Stimulated activated CD4-positive, alpha-beta T cell treated with anti-CD3 and anti-CD28 coated beads, Interleukin-15, amount 100 ng/mL, for 1 hour (primary cell): Measurements from ENCODE around the gene SLC9A9.
"Not testable (repeated sequence)": the region's sequence is repeated elsewhere in the genome, so short reads cannot be mapped to it uniquely, and the experiment has no call there.

Experiments
- DNase-seq, 2 donors: peaks; one replicate each; pipeline ENCODE4 v3.0.0-alpha.2; 2020; ENCODE audit warnings: low read depth in 1 of 2, low spot score in 1 of 2

The SLC9A9 gene

GRCh38 chr3:143525408-143525807 lies 322.9 kb downstream of the SLC9A9 start:
- no peak for DNase-seq

- DNase-seq, result no peak
These were observed 326.5 kb downstream of the SLC9A9 start for GRCh38 chr3:143521803-143522202.

GRCh38 chr3:143517131-143517530 lies 331.1 kb downstream of the SLC9A9 start:
- DNase-seq, result not testable (repeated sequence)

DNA sequence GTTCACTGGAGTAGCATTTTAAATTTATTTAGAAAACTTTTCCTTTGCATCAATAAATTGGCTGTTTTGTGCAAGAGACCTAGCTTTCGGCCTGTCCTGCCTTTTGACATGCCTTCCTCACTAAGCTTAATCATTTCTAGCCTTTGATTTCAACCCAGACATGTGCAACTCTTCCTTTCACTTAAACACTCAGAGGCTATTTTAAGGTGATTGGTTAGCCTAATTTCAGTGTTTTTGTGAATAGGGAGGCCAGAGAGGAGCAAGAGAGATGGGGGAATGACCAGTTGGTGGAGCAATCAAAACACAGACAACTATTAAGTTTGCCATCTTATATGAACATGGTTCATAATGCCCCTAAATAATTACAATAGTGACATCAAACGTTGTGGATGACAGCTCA lies 333.4 kb downstream of the SLC9A9 start:
- no peak for DNase-seq

GRCh38 chr3:143514109-143514508 lies 334.2 kb downstream of the SLC9A9 start:
- no peak for DNase-seq

DNA sequence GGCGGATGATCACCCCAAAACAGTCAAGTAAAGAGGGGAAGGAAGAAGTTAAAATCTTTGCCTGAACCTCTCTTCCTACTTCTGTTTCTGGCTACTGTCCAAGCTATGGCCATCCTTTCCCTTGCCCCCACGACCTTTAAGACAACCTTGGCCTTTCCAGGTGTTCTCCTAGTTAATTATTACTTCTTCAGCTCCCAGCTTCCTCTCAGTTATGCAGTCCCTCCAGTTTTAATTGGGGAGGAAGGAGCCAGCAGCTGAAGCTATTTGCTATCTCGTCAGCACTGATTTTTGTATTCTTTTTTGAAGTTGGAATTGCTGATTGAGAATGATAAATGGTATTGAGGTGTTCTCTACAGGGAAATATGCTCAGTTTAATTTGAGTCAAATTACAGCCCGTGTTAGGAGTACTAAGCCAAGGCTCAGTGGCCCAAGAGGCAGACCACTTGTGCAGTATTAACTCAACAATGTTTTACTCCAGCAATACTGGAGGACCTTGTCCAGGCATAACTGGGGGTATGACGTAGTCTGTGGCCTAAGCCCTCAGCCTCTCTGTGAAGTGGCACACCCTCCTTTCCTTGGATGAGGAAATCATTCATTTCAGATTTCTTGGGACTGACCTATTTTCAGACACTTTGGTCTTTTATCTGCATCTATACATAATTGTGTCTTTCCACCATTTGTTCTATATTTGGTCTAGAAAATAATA lies 336.9 kb downstream of the SLC9A9 start:
- DNase-seq, result no peak

GRCh38 chr3:143510601-143511000 lies 337.7 kb downstream of the SLC9A9 start:
- DNase-seq, result no peak

- no peak for DNase-seq
These were observed 340.3 kb downstream of the SLC9A9 start for GRCh38 chr3:143507735-143508580.

DNA sequence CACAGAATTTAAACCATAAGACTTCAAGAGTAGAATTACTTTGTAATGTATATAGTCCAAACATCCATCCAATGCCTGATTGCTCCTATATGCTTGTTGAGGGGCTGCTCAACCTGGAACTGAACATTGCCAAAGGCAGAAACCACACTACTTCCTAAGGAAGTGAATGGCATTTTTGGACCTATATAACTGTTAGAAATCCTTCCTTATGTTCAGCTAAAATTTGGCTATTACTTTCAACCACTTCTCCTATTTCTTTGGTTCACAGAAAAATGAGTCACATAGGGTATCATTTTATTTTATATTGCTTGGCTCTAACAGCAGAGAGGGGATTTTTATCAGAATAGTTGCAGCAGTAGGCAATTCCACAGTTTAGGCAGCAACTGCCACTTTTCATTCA lies 342.1 kb downstream of the SLC9A9 start:
- DNase-seq, result no peak

GRCh38 chr3:143503325-143503885 lies 344.9 kb downstream of the SLC9A9 start:
- DNase-seq, result no peak

- no peak for DNase-seq
These were observed 346.2 kb downstream of the SLC9A9 start for GRCh38 chr3:143502081-143502480.

- DNase-seq, result no peak
These were observed 350.9 kb downstream of the SLC9A9 start for GRCh38 chr3:143497382-143497781.

DNA sequence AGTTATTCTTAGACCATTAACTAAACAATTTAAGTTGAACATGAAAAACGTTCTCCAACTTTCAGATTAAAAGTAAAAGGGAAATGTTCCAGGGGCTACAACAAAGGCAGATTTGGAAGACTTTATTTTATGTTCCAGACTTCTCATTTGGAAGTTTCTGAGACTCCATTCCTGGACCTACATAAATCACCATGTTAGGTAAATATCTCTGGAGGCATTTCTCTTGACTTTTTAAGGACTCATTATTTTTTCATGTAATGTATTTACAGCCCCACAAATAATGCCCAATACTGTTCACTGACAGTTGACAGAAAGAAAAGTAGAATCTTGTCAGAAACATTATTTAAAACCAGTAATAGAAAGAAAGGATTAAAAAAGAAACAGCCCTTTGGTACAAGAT lies 352.1 kb downstream of the SLC9A9 start:
- no peak for DNase-seq

- DNase-seq, result no peak
These were observed 352.7 kb downstream of the SLC9A9 start for GRCh38 chr3:143495527-143495926.

GRCh38 chr3:143486611-143487010 lies 361.7 kb downstream of the SLC9A9 start:
- no peak for DNase-seq

DNA sequence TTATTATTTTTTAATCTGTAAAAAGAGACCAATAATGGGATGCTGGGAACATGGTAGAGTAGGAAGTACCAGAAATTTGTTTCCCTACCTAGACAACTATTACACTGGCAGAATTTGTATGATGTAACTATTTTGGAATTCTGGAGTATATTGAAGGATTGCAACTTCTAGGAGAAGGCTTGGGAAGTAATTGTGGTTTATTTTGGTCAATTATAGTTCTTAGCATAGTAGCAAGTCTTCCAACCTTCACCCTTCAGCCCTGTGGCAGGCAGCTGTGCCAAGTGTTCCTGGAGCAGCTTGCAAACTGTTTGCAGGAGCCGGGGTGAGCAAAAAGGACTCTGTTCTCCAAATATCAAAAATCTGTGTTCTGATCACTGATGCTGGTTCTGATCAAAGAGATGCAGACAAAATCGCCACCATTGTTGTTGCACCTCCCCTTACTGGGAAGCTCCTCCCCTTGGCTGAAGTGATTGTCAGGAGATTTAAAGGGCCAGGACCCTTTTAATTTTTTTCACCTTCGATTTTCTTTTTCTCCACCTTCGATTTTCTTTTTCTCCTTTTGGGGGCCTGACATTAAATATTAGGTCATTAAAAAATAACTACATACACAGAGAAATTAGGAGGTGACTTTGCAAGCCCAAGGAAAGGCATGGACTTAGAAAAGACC lies 363.3 kb downstream of the SLC9A9 start:
- no peak for DNase-seq

GRCh38 chr3:143483214-143483613 lies 365.1 kb downstream of the SLC9A9 start:
- no peak for DNase-seq

DNA sequence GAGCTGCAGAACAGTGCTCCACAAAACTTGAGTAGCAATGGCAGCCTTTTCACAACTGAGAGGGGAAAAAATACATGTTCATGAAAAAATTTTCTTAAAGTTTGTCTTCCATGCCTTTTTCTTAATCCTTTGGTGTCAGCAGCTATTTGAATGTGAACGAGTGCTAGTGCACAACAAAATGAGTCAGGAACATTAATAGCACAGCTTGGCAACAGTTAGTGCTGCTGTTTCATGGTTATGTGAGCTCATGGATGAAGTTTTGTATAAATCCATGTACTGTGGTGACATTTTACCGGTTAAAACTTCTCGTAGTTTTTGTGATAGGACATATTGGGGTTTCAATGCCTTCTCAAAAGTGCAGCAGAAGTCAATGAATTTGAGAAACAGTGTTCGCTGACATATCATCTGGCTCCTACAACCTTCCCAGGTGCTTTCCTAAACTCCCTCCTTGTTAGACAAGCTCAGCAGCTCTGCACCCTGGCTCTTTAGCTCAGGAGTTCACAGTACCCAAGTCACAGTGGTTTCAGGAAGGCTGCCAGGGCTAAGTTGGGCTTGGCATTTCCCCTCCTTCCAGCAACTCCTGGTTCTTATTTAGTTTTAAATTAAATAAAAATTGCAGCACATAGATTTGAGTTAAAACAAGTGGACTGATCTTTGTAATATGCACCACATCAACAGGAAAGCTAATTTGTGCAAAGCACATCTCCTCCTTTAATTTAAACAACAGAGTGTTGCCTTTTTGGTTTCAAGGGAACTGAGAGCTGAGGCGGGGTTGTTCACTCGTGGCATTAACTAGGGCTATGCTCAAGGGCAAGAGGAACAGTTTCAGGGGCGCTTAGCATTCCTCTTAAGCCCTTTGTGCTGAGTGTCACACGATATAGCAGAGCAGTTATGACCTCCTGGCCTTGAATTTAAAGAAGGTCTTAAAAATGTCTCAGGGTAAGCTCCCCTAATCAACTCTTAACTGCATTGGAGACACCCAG lies 365.9 kb downstream of the SLC9A9 start:
- no peak for DNase-seq

DNA sequence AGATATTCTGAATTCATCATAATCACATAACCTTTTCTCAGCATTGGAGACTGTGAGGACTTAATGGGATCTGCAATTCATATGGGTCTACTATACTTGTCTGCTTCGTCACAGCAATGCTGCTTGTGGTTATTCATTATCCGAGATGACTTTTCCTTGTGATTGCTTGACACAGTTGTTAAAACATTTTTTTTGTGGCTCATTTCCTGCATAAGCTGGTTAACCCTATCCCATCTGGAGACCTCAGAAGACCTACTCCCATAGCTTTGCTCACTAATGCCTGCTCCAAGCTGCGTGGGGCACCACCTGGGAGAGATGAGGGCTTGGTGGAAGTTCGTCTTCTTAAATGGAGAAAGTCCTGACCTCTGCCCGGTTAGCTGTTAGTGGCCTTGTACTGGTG lies 367.9 kb downstream of the SLC9A9 start:
- no peak for DNase-seq

DNA sequence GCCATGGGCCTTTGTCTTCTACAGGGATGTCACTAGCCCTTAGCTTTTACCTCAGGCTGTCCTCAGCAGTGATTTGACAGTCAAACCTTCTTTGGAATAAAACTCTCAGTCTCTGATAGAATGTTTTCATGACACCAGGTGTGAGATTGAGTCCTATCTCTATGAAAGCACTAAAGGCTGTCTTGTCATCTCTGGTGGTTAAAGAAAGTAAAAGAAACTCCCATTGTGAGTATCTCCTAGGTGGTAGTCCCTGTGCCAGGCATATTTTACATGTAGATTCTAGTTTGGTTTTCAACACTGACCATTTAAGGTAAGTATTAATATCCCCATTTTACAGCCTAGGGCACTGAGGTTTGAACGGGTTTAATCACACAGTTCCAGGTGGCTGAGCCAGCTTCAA lies 368.5 kb downstream of the SLC9A9 start:
- DNase-seq, result no peak
